Stimulated activated CD4-positive, alpha-beta T cell treated with anti-CD3 and anti-CD28 coated beads, Interleukin-1b, Interleukin-23, amount 100 ng/mL, for 24 hours (primary cell): ENCODE results near the gene ZNF100.
"Not testable (repeated sequence)": the region's sequence is repeated elsewhere in the genome, so short reads cannot be mapped to it uniquely, and the experiment has no call there.

Source experiments
- DNase-seq, 4 experiments: peaks; one replicate each; pipeline ENCODE4 v3.0.0-alpha.2; 2020; ENCODE audit warnings: low read depth in 4 of 4, low spot score in 1 of 4

Gene ZNF100

DNA sequence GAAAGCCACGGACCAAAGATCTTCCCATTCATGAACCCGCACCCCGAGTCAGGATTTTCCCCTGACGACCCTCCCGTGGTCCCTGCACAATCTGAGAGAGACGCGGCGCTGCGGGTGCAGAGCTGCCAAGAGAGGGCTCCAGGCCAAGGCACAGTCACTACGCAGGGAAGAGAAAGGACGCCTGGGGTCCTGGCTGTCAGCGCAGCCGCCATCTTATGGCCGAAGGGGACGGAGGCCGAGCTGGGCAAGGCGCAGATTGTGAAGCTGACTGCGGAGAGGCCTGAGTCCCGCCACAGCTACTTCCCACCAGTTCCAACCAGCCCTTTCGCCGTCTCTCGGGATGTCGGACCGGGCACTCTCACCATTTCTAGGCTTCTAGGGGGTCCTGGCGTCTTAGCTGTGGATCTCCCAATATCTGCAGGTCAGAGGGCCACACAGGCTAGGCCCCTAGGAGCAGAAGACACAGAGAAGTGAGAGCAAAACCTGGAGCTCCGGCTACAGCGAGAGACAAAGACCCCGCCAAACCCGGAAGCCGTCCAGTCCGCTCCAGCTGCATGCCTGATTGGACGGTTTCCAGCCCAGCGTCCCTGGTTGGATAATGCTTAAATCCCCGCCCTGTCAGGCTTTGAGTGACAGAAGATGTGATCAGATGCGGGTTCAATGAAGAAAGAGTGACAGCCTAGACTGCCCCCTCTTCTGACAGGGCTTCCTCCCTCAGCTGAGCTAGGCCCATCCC lies at the start of gene ZNF100:
Gene ZNF100, minus strand, starts transcription at position 515 of the 736 bp plus-strand sequence. Its CDS starts 150 bp downstream, at position 365.
- peak; percentile 65 to 81 (median 74) for DNase-seq

DNA sequence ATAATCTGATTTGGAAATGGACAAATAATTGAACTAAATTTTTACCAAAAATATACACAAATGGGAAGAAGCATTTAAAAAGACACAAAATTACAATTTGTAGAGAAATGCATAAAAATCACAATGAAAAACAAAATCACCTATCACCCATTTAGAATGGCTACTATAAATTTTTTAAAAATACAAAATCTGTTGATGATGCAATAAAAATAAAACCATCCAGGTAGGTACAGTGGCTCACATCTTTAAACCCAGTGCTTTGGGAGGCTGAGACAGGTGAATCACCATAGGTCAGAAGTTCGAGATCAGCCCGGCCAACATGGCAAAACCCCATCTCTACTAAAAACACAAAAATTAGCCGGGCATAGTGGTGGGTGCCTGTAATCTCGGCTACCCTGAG lies 45.1 kb upstream of the ZNF100 start:
- DNase-seq, result no peak

DNA sequence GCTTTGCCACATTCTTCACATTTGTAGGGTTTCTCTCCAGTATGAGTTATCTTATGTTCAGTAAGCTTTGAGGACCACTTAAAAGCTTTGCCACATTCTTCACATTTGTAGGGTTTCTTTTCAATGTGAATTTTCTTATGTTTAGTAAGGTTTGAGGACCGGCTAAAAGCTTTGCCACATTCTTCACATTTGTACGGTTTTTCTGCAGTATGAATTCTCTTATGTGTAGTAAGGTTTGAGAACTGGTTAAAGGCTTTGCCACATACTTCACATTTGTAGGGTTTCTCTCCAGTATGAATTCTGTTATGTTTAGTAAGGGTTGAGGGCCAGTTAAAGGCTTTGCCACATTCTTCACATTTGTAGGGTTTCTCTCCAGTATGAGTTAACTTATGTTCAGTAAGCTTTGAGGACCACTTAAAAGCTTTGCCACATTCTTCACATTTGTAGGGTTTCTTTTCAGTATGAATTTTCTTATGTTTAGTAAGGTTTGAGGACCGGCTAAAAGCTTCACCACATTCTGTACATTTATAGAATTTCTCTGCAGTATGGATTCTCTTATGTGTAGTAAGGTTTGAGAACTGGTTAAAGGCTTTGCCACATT lies 41.1 kb upstream of the ZNF100 start:
- DNase-seq, result not testable (repeated sequence)

DNA sequence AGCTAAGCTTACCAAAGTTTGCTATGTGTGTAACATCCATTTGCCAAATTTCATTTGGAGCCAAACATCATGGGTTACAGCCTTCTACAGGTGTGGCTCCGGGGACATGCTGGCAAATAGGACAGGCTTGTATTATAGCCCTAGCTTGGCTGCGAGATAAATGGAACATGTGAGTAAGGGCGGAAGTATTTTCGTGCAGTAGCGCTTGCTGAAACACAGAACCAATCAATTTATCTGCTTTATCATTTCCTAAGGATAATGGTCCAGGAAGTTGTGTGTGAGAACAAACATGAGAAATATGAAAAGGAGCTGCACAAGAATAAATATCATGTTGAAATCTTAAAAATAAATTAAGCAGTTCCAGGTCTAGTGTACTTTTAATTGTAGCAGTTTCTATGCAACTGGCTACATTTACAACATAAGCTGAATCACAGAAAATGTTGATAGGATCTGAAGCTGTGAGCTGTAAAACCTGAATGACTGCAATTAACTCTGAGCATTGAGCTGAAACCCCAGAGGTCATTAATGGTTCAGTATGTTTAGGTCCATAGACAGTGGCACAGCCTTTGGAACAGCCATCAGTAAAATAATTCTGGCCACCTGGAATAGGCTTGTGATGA lies 22.2 kb upstream of the ZNF100 start:
- no peak for DNase-seq

DNA sequence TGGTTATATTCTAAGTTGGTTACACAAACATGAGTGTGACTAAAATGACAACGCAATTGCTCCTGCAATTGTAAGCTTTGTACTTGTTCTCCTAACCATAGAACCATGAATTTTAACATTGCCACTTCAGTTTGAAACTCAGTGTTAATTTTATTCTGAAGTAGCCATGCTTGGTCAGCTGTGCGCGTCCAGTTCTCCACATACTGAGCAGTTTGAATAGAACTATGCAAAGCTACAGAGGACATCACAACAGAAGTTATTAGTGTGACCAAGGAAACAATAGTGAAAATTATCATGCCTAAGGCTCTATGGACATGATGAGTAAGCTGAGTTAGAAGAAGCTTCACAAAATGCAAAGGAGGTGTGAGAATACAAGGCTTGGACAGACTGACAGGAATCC lies 19.6 kb upstream of the ZNF100 start:
- no peak for DNase-seq

DNA sequence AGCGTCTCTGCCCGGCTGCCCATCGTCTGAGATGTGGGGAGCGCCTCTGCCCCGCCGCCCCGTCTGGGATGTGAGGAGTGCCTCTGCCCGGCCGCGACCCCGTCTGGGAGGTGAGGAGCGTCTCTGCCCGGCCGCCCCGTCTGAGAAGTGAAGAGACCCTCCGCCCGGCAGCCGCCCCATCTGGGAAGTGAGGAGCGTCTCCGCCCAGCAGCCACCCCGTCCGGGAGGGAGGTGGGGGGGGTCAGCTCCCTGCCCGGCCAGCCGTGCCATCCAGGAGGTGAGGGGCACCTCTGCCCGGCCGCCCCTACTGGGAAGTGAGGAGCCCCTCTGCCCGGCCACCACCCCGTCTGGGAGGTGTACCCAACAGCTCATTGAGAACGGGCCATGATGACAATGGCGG lies 8.4 kb upstream of the ZNF100 start:
- not testable (repeated sequence) for DNase-seq

DNA sequence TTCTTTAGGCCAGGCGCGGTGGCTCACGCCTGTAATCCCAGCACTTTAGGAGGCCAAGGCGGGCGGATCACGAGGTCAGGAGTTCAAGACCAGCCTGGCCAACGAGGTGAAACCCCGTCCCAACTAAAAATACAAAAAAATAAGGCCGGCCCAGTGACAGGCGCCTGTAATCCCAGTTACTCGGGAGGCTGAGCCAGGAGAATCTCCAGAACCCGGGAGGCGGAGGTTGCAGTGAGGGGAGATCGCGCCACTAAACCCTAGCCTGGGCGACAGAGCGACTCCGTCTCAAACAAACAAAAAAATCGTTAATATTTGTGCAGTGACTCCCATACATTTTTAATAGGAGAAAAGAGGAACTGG lies 694 bp downstream of the ZNF100 start:
- not testable (repeated sequence) for DNase-seq

DNA sequence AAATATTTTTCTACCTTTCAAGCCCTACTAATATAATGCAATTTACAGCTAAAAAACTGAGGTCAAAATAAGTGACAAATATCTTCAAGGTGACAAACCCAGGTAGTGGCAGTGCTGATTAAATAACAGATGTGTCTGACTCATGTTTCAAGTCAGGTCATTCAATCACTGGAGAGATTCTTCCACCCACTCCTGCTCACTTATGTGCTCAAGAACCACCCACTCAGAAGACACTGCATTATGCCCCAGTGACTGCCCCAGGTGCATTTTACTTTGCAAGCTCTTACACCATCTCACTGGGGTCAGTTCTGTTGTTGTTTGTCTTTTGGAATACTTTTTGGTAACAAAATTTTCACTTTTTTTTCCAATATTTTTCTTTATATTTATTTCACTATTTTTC lies 2.2 kb downstream of the ZNF100 start:
- DNase-seq, result no peak

DNA sequence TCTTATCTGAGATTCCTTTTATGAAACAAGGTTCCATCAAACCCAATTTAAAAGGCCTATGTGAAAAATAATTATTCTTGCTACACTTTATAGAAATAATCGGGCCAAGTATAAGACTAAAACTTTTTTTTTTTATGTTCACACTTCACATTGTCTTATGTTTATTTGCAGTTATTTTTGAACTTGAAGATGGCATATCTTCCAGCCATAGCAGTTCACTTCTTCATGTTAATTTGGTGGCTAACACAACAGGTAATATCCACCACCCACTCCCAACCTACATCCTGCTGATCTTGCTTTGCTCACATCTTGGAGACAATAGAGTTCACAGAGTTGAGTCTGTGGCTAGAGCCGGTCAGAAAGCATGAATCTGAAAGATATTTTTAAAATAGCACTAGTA lies 5.8 kb downstream of the ZNF100 start:
- not testable (repeated sequence) for DNase-seq

DNA sequence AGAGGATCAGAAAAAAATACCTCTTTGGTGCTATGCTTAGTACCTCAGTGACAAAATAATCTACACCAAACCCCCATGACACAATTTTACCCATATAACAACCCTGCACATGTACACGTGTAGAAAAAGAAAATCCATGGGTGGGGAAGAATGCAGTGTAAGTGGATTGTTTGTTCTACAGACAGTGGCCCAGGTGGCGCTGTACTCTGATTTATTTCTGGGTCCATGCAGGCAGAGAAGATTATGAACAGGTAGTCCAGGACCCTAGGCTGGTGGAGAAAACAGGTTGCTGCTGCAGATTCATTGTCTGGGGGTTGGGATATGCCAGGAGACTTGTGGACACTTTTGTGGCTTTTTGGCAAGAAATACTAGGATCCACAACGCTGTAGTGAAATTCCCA lies 9.1 kb downstream of the ZNF100 start:
- DNase-seq, result no peak

DNA sequence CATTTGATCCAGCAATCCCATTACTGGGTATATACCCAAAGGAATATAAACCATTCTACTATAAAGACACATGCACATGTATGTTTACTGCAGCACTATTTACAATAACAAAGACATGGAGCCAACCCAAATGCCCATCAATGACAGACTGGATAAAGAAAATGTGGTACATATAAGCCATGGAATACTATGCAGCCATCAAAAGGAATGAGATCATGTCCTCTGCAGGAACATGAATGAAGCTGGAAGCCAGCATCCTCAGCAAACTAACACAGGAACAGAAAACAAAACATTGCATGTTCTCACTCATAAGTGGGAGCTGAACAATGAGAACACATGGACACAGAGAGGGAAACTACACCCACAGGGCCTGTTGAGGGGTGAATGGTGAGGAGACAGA lies 11.8 kb downstream of the ZNF100 start:
- DNase-seq, result not testable (repeated sequence)

DNA sequence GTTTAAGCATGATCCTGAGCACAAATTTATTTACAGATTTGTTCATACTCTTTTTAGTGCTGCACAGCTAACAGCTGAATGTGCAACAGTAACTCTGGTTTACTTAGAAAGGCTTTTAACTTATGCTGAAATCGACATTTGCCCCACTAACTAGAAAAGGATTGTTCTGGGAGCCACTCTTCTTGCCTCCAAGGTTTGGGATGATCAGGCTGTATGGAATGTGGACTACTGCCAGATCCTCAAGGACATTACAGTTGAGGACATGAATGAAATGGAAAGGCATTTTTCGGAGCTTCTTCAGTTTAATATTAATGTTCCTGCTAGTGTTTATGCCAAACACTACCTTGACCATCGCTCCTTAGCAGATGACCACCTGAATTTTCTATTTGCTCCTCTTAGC lies 16.0 kb downstream of the ZNF100 start:
- DNase-seq, result no peak

DNA sequence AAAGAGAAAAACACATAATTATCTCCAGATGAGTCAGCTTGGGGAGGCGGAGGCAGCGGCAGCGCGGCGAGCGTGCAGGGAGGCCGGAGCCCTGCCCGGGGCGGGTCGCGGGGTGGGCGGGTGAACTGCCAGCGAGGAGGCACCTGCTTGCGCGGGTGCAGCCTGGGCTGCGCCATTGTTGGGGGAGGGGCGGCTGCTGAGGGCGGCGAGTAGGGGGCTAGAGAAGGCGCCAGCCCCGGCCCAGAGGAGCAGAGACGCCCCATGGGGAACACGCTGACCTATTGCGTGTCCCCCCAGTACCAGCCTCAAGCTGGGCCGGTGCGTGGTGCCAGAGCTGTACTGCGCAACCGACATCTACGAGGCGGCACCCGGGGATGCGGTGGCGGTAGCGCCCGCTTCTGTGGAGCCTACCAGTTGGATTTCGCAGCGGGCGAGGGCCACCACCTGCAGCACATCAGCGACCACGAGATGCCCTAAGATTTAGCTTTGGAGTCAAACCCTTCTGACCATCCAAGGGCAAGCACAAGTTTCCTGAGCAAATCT lies 16.7 kb downstream of the ZNF100 start:
- DNase-seq, result no peak

DNA sequence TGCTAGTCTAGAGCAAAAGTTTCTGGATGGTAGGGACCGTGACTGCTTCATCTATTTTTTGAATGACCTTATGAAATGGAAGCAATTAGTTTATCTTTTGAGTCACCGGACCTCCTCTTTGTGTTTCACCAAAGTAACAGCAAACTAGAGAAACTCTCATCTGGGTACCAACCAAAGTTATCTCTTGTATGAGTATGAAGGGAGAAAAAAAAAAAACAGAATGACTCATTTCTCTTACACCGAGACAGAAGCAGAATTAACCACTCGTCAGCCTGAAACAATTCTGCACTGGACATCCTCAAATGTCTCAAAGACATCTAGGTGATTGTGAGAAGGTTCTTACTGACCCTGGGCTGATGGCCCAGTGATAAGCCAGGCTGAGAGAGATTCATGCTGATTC lies 18.3 kb downstream of the ZNF100 start:
- DNase-seq, result no peak

DNA sequence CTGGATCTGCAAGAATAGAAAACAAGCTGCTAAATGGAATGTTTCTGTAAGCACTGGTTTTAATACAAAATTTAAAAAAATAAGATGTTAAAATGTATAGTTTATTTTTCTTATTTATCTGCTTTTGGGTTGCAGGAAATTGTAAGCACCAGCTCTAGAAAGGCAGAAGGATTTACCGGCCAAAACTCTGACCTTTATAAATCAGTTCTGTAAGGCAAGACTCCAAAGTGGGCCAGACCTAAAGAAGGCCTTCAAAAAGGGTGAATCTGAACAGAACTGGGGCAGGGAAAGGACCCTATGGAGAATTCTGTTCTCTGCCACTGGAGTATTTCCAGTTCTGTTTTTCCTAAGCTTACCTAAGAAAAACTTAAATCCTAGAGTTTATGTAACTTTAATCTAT lies 19.3 kb downstream of the ZNF100 start:
- no peak for DNase-seq

DNA sequence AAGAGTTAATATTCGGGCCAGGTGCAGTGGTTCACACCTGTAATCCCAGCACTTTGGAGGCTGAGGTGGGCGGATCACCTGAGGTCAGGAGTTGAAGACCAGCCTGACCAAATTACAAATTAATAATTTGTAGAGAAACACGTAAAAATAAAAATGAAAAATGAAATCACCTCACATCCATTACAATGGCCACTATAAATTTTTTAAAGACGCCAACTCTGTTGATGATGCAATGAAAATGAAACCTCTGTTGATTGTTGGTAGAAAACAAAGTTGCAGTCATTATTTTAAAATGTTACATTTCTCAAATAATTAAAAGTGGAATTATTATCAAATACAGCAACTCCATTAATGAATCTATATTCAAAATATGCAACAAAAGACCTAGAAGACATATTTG lies 26.8 kb downstream of the ZNF100 start:
- DNase-seq, result no peak

DNA sequence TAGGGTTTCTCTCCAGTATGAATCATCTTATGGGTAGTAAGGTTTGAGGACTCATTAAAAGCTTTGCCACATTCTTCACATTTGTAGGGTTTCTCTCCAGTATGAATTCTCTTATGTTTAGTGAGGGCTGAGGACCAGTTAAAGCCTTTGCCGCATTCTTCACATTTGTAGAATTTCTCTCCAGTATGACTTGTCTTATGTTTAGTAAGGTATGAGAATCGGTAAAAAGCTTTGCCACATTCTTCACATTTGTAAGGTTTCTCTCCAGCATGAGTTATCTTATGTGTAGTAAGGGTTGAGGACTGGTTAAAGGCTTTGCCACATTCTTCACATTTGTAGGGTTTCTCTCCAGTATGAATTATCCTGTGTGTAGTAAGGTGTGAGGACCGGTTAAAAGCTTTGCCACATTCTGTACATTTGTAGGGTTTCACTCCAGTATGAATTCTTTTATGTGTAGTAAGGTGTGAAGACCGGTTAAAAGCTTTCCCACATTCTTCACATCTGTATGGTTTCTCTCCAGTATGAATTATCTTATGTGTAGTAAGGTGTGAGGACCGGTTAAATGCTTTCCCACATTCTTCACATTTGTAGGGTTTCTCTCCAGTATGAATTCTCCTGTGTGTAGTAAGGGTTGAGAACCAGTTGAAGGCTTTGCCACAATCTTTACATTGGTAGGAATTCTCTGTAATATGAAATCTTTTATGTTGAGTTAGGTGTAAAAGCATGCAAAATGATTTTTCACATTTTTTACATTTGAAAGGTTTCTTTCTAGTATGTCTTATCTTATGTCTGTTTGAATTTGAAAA lies 40.2 kb downstream of the ZNF100 start:
- DNase-seq, result not testable (repeated sequence)

DNA sequence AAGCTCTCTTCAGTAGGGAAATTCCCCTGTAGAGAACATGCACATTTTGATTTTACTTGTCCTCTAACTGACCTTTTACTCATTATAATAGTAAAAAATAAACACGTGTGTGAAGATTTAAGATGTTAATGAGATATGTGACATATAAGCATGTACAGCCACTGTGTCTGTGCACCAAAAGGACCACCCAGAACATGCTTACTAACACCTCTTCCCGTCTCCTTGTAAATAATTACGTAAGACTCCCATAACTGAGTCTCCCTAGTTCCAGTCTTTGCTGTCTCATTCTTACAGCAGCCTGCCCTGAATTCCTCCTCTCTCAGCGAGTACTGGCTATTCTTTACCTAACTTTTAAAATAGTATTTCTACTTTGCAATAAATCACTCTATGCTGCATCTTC lies 53.6 kb downstream of the ZNF100 start:
- DNase-seq, result no peak

DNA sequence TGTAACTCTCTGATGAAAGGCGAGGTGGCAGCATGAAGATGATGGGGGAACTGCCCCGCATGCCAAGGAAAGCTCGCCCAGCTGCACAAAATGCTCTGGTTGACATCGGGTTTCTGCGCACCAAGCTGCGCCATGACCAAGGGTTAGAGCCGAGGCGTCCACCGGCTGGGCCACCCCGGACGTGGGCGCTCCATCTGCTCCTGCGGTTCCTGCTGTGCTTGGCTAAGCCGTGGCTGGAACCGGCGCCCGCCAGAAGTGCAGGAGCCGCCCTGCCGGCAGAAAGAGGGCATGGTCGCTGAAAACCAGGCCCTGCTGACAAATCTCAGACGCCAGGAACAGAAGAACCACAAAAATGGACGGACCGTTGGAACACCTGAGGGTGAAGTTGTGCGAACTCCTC lies 57.9 kb downstream of the ZNF100 start:
- DNase-seq, result no peak

DNA sequence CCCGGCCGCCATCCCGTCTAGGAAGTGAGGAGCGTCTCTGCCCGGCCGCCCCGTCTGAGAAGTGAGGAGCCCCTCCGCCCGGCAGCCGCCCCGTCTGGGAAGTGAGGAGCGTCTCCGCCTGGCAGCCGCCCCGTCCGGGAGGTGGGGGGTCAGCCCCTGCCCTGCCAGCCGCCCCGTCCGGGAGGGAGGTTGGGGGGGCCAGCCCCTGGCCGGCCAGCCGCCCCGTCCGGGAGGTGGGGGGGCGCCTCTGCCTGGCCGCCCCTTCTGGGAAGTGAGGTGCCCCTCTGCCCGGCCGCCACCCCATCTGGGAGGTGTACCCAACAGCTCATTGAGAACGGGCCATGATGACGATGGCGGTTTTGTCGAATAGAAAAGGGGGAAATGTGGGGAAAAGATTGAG lies 59.5 kb downstream of the ZNF100 start:
- not testable (repeated sequence) for DNase-seq

DNA sequence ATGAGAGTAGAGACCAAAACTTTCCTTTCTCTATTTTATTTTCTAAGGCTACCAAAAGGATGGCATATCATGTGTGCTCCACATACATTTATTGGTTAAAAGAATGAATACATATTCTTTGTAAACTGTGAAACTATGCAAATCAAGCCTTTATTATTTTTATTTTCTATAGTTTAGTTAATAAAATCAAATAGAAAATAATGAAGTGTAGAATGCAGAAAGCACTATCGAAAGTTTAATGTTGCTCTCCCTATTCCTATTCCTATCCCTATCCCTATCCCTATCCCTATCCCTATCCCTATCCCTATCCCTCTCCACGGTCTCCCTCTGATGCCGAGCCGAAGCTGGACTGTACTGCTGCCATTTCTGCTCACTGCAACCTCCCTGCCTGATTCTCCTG lies 60.3 kb downstream of the ZNF100 start:
- DNase-seq, result no peak
